GM19463 (cell line): ENCODE measurements around the gene S100A10.
A peak's percentile ranks its signal among the peaks of the same experiment; 100 is the strongest.

Experiments used
- ATAC-seq: cut with Tn5 transposase; IDR thresholded peaks from one replicate; pipeline ENCODE4 v1.9.1; 2021; ENCODE audit warnings: mild to moderate bottlenecking, moderate library complexity; ENCODE audit not compliant: unreplicated experiment

Gene S100A10

GRCh38 chr1:151988405-151988923 is 5.2 kb downstream of the S100A10 start:
- no peak for ATAC-seq

- no peak for ATAC-seq
Observed at GRCh38 chr1:151986501-151987190, 7.0 kb downstream of the S100A10 start.

- ATAC-seq, result no peak
Observed at GRCh38 chr1:151985768-151986167, 7.9 kb downstream of the S100A10 start.

GRCh38 chr1:151985270-151985669 is 8.4 kb downstream of the S100A10 start:
- no peak for ATAC-seq

GRCh38 chr1:151984313-151984956 is 9.2 kb downstream of the S100A10 start:
- peak; percentile 86 for ATAC-seq

GRCh38 chr1:151982300-151983005 is 11.2 kb downstream of the S100A10 start:
- no peak for ATAC-seq

GRCh38 chr1:151981178-151981525 is 12.5 kb downstream of the S100A10 start:
- ATAC-seq, result no peak

GRCh38 chr1:151980287-151981177 is 13.1 kb downstream of the S100A10 start:
- ATAC-seq, result no peak

GRCh38 chr1:151978922-151979321 is 14.7 kb downstream of the S100A10 start:
- ATAC-seq, result no peak

- ATAC-seq, result no peak
Observed at GRCh38 chr1:151977662-151978230, 15.9 kb downstream of the S100A10 start.

GRCh38 chr1:151976858-151977257 is 16.8 kb downstream of the S100A10 start:
- ATAC-seq, result no peak

GRCh38 chr1:151976015-151976343 is 17.7 kb downstream of the S100A10 start:
- ATAC-seq, result no peak

GRCh38 chr1:151975311-151976014 is 18.2 kb downstream of the S100A10 start:
- no peak for ATAC-seq

GRCh38 chr1:151972542-151973248 is 21.0 kb downstream of the S100A10 start:
- ATAC-seq, result no peak

- ATAC-seq, result no peak
Observed at GRCh38 chr1:151970626-151971025, 23.0 kb downstream of the S100A10 start.

- no peak for ATAC-seq
Observed at GRCh38 chr1:151970128-151970527, 23.5 kb downstream of the S100A10 start.

GRCh38 chr1:151968791-151969399 is 24.8 kb downstream of the S100A10 start:
- no peak for ATAC-seq

GRCh38 chr1:151968058-151968457 is 25.6 kb downstream of the S100A10 start:
- ATAC-seq, result no peak

- ATAC-seq, result no peak
Observed at GRCh38 chr1:151967091-151967490, 26.6 kb downstream of the S100A10 start.
